Mesenchymal stem cell (in vitro differentiated cells and primary cell): ENCODE results near the gene NYAP2.

Experiments used
- DNase-seq: peaks from one replicate; pipeline ENCODE4 v3.0.0-alpha.2; 2013
- H2AFZ ChIP-seq: one replicate; pipeline ENCODE4 v1.6.1; 2013; ENCODE audit warnings: low read depth, mild to moderate bottlenecking, control low read depth, inconsistent platforms, low read length, moderate library complexity
- H2AK5ac ChIP-seq: 2 replicates; pipeline ENCODE4 v1.6.1; 2013; ENCODE audit warnings: low read length, moderate library complexity, mild to moderate bottlenecking, inconsistent platforms; ENCODE audit not compliant: severe bottlenecking
- H2BK120ac ChIP-seq: one replicate; pipeline ENCODE4 v1.6.1; 2013; ENCODE audit warnings: low read depth, mild to moderate bottlenecking, inconsistent platforms, low read length, moderate library complexity
- H2BK12ac ChIP-seq, 2 experiments: one replicate each; pipeline ENCODE4 v1.6.1; 2013; ENCODE audit warnings: inconsistent platforms in 2 of 2, low read length in 2 of 2, mild to moderate bottlenecking in 2 of 2, moderate library complexity in 2 of 2, control low read depth in 1 of 2
- H2BK15ac ChIP-seq: one replicate; pipeline ENCODE4 v1.6.1; 2013; ENCODE audit warnings: mild to moderate bottlenecking, low read depth, inconsistent platforms; ENCODE audit not compliant: poor library complexity, severe bottlenecking
- H2BK5ac ChIP-seq: 2 replicates; pipeline ENCODE4 v1.6.1; 2013; ENCODE audit warnings: low read depth, mild to moderate bottlenecking, low read length, control low read depth, inconsistent platforms; ENCODE audit not compliant: poor library complexity, severe bottlenecking
- H3K14ac ChIP-seq, 2 experiments: one replicate each; pipeline ENCODE4 v1.6.1; 2013; ENCODE audit warnings: inconsistent platforms in 2 of 2, low read length in 2 of 2, control low read depth in 1 of 2, mild to moderate bottlenecking in 1 of 2, moderate library complexity in 1 of 2
- H3K18ac ChIP-seq, 2 experiments: one replicate each; pipeline ENCODE4 v1.6.1; 2013; ENCODE audit warnings: inconsistent platforms in 2 of 2, low read length in 2 of 2, control low read depth in 1 of 2, low read depth in 1 of 2, mild to moderate bottlenecking in 1 of 2
- H3K23ac ChIP-seq, 2 experiments: one replicate each; pipeline ENCODE4 v1.6.1; 2013; ENCODE audit warnings: inconsistent platforms in 2 of 2, low read length in 2 of 2, mild to moderate bottlenecking in 2 of 2, moderate library complexity in 2 of 2, control low read depth in 1 of 2
- H3K27ac ChIP-seq: 2 replicates; pipeline ENCODE4 v1.5.1; 2013; ENCODE audit warnings: mild to moderate bottlenecking, moderate library complexity, low read length, control low read depth, inconsistent platforms; ENCODE audit not compliant: poor library complexity, severe bottlenecking
- H3K27me3 ChIP-seq, 2 experiments: 2 replicates each; pipeline versions ENCODE4 v1.6.1 to v1.7.0; 2013; ENCODE audit warnings: low read length in 2 of 2, mild to moderate bottlenecking in 2 of 2, moderate library complexity in 2 of 2, control low read depth in 1 of 2, inconsistent platforms in 1 of 2; ENCODE audit not compliant: control insufficient read depth in 1 of 2, insufficient read depth in 1 of 2
- H3K36me3 ChIP-seq, 2 experiments: 2 replicates each; pipeline versions ENCODE4 v1.6.1 to v1.7.0; 2013; ENCODE audit warnings: low read length in 2 of 2, control low read depth in 1 of 2, inconsistent platforms in 1 of 2, low read depth in 1 of 2, mild to moderate bottlenecking in 1 of 2; ENCODE audit not compliant: insufficient read depth in 2 of 2, control insufficient read depth in 1 of 2
- H3K4ac ChIP-seq, 2 experiments: one replicate each; pipeline ENCODE4 v1.6.1; 2013; ENCODE audit warnings: inconsistent platforms in 2 of 2, low read length in 2 of 2, mild to moderate bottlenecking in 2 of 2, moderate library complexity in 2 of 2, control low read depth in 1 of 2, low read depth in 1 of 2
- H3K4me1 ChIP-seq: 2 replicates; pipeline ENCODE4 v1.6.1; 2013; ENCODE audit warnings: low read depth, low read length, control low read depth; ENCODE audit not compliant: control insufficient read depth, insufficient read depth
- H3K4me2 ChIP-seq: 2 replicates; pipeline ENCODE4 v1.6.1; 2013; ENCODE audit warnings: low read length, mild to moderate bottlenecking, inconsistent platforms; ENCODE audit not compliant: poor library complexity, severe bottlenecking
- H3K4me3 ChIP-seq, 2 experiments: 2 replicates each; pipeline versions ENCODE4 v1.5.1 to v1.7.0; 2013; ENCODE audit warnings: low read length in 2 of 2, mild to moderate bottlenecking in 2 of 2, control low read depth in 1 of 2, low read depth in 1 of 2; ENCODE audit not compliant: insufficient read depth in 1 of 2
- H3K79me1 ChIP-seq: replicated peaks from 2 replicates; pipeline ENCODE4 v1.6.1; 2013; ENCODE audit warnings: mild to moderate bottlenecking, control low read depth, low read length, inconsistent platforms; ENCODE audit not compliant: poor library complexity, severe bottlenecking
- H3K9ac ChIP-seq: 2 replicates; pipeline ENCODE4 v1.7.0; 2013; ENCODE audit warnings: mild to moderate bottlenecking, low read length, moderate library complexity
- H3K9me3 ChIP-seq: 2 replicates; pipeline ENCODE4 v1.7.0; 2013; ENCODE audit warnings: mild to moderate bottlenecking, low read length; ENCODE audit not compliant: control insufficient read depth
- H4K8ac ChIP-seq: one replicate; pipeline ENCODE4 v1.6.1; 2013; ENCODE audit warnings: inconsistent platforms, mild to moderate bottlenecking, low read length, moderate library complexity
- H4K91ac ChIP-seq: one replicate; pipeline ENCODE4 v1.6.1; 2013; ENCODE audit warnings: mild to moderate bottlenecking, low read length, inconsistent platforms
- WGBS: methylation state at CpG from one replicate; pipeline ENCODE4 v1.1.7; 2013; ENCODE audit warnings: mixed read lengths; 5-methylcytosine and 5-hydroxymethylcytosine counted together

Gene NYAP2

GRCh38 chr2:225402210-225402776, 2.8 kb downstream of the NYAP2 start:
- WGBS, result no CpG with 5 or more reads among the region's 1 CpG
- Histone ChIP-seq H2BK12ac (no peak overlapping the region), H2AFZ (no peak overlapping the region), H4K91ac (no peak overlapping the region), H2BK5ac (no peak overlapping the region), H3K4me1 (no peaks in the 10 kb centered on the region), H3K4me2 (no peak overlapping the region), H4K8ac (no peak overlapping the region), H3K27me3 (no peaks in the 10 kb centered on the region), H3K9ac (no peak overlapping the region), H3K23ac (no peak overlapping the region), H3K79me1 (no peaks in the 10 kb centered on the region), H3K4ac (no peak overlapping the region), H3K36me3 (no peaks in the 10 kb centered on the region), H3K9me3 (no peaks in the 10 kb centered on the region), H3K4me3 (no peak overlapping the region), H2BK15ac (no peak overlapping the region), H3K18ac (peak overlapping the region in 1 of 2 experiments; percentile 16), H3K27ac (no peak overlapping the region), H2BK120ac (no peak overlapping the region), H2AK5ac (no peak overlapping the region), H3K14ac (no peak overlapping the region)
- no peak for DNase-seq

- no peak overlapping the region for H2AFZ ChIP-seq
- no peak overlapping the region for H3K14ac ChIP-seq
- no peak overlapping the region for H3K4me3 ChIP-seq
- no peak overlapping the region for H3K4ac ChIP-seq
- H3K27me3 ChIP-seq, result no peaks in the 10 kb centered on the region
- H3K9ac ChIP-seq, result no peak overlapping the region
- H3K18ac ChIP-seq, result no peak overlapping the region
- no peaks in the 10 kb centered on the region for H3K79me1 ChIP-seq
- H3K4me1 ChIP-seq, result no peaks in the 10 kb centered on the region
- no peak overlapping the region for H3K4me2 ChIP-seq
- no peak overlapping the region for H2BK15ac ChIP-seq
- no peak overlapping the region for H3K23ac ChIP-seq
- no peaks in the 10 kb centered on the region for H3K9me3 ChIP-seq
- H2BK5ac ChIP-seq, result no peak overlapping the region
- H3K36me3 ChIP-seq, result no peaks in the 10 kb centered on the region
- no peak overlapping the region for H4K91ac ChIP-seq
- 71% methylated on average over 2 of the region's 3 CpGs for WGBS
- no peak overlapping the region for H2AK5ac ChIP-seq
- no peak overlapping the region for H2BK12ac ChIP-seq
- no peak for DNase-seq
- H2BK120ac ChIP-seq, result no peak overlapping the region
- H4K8ac ChIP-seq, result no peak overlapping the region
- H3K27ac ChIP-seq, result no peak overlapping the region
Observed at GRCh38 chr2:225411452-225411851, 11.9 kb downstream of the NYAP2 start.

GRCh38 chr2:225413786-225414185, 14.3 kb downstream of the NYAP2 start:
- H3K4me3 ChIP-seq, result no peak overlapping the region
- H3K27ac ChIP-seq, result no peak overlapping the region
- H3K23ac ChIP-seq, result no peak overlapping the region
- H2AFZ ChIP-seq, result no peak overlapping the region
- H3K4me2 ChIP-seq, result no peak overlapping the region
- no peak overlapping the region for H2BK12ac ChIP-seq
- no peaks in the 10 kb centered on the region for H3K79me1 ChIP-seq
- no peak overlapping the region for H3K4ac ChIP-seq
- H3K9ac ChIP-seq, result no peak overlapping the region
- no peaks in the 10 kb centered on the region for H3K9me3 ChIP-seq
- no peak overlapping the region for H2BK15ac ChIP-seq
- no peak overlapping the region for H2BK120ac ChIP-seq
- H2AK5ac ChIP-seq, result no peak overlapping the region
- H2BK5ac ChIP-seq, result no peak overlapping the region
- H4K91ac ChIP-seq, result no peak overlapping the region
- no peak overlapping the region for H3K18ac ChIP-seq
- H3K14ac ChIP-seq, result no peak overlapping the region
- no peaks in the 10 kb centered on the region for H3K4me1 ChIP-seq
- H3K36me3 ChIP-seq, result no peaks in the 10 kb centered on the region
- 66% methylated on average over 2 of the region's 2 CpGs for WGBS
- DNase-seq, result no peak
- no peak overlapping the region for H4K8ac ChIP-seq
- H3K27me3 ChIP-seq, result no peaks in the 10 kb centered on the region

GRCh38 chr2:225414902-225415301, 15.4 kb downstream of the NYAP2 start:
- no peak for DNase-seq
- Histone ChIP-seq H3K23ac (no peak overlapping the region), H3K4me3 (no peak overlapping the region), H3K79me1 (no peaks in the 10 kb centered on the region), H3K27ac (no peak overlapping the region), H2BK5ac (no peak overlapping the region), H2BK15ac (no peak overlapping the region), H3K4me1 (no peaks in the 10 kb centered on the region), H3K9ac (no peak overlapping the region), H2BK12ac (no peak overlapping the region), H2AK5ac (no peak overlapping the region), H3K9me3 (no peaks in the 10 kb centered on the region), H3K36me3 (no peaks in the 10 kb centered on the region), H4K8ac (no peak overlapping the region), H3K14ac (no peak overlapping the region), H4K91ac (no peak overlapping the region), H3K18ac (no peak overlapping the region), H3K4ac (no peak overlapping the region), H2BK120ac (no peak overlapping the region), H3K4me2 (no peak overlapping the region), H3K27me3 (no peaks in the 10 kb centered on the region), H2AFZ (no peak overlapping the region)
- no CpG with 5 or more reads among the region's 1 CpG for WGBS
